Choroid plexus epithelial cell (primary cell): ENCODE results near the gene CCDC201.

Experiments
- DNase-seq: peaks from one replicate; pipeline ENCODE4 v3.0.0-alpha.2; 2010; ENCODE audit warnings: low read depth
- H3K4me3 ChIP-seq: 2 replicates; pipeline ENCODE4 v1.5.1; 2011; ENCODE audit warnings: low read depth, mild to moderate bottlenecking, control low read depth, low read length, moderate library complexity
- CTCF ChIP-seq: conservative IDR thresholded peaks from 2 replicates; pipeline ENCODE4 v1.5.1; 2011; ENCODE audit warnings: low read depth, mild to moderate bottlenecking, control low read depth, inconsistent platforms, low read length, moderate library complexity

The CCDC201 gene

GRCh38 chr7:45918556-45918955 is 45.7 kb upstream of the CCDC201 start:
- no peak for DNase-seq
- no peak overlapping the region for H3K4me3 ChIP-seq
- TF ChIP-seq CTCF: no peak

- DNase-seq: peak; percentile 73
- peak; percentile 98 for TF ChIP-seq CTCF
- H3K4me3 ChIP-seq: peak overlapping the region; percentile 31
Observed at GRCh38 chr7:45917658-45918057, 44.8 kb upstream of the CCDC201 start.

GRCh38 chr7:45917064-45917463 is 44.2 kb upstream of the CCDC201 start:
- H3K4me3 ChIP-seq: no peak overlapping the region
- no peak for DNase-seq
- TF ChIP-seq CTCF: no peak

- no peak overlapping the region for H3K4me3 ChIP-seq
- no peak for DNase-seq
- TF ChIP-seq CTCF: no peak
Observed at GRCh38 chr7:45915606-45916005, 42.7 kb upstream of the CCDC201 start.

- no peak overlapping the region for H3K4me3 ChIP-seq
- no peak for DNase-seq
- TF ChIP-seq CTCF: no peak
Observed at GRCh38 chr7:45914911-45915310, 42.0 kb upstream of the CCDC201 start.

- TF ChIP-seq CTCF: no peak
- no peak for DNase-seq
- H3K4me3 ChIP-seq: no peak overlapping the region
Observed at GRCh38 chr7:45912972-45913371, 40.1 kb upstream of the CCDC201 start.

DNA sequence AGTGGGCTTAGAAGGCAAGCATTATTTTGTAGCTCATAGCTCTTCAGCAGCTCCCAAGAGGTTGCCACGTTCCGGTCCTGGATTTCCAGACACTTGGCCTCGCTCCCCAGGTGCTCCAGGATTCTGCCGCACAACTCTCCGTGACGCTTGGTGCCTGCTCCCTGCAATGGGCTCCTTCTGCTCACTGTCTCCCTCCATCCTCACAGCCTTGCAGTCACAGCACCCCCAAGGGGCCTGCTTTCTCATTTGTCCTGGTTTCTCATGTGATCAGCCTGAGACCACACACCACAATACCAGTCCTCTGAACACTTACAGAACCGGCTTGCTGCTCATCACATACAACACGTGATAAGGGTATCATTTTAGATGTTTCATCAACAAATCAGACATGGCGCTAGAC is 38.4 kb upstream of the CCDC201 start:
- no peak for DNase-seq

More for the DNA sequence above, 38.4 kb upstream of the CCDC201 start:
- H3K4me3 ChIP-seq: no peak overlapping the region
- no peak for TF ChIP-seq CTCF
